Mammary epithelial cell (primary cell): ENCODE data around the gene EXOC3.

ENCODE experiments used
- EZH2 ChIP-seq: IDR thresholded peaks from 2 replicates; pipeline ENCODE4 v1.6.1; 2012; ENCODE audit warnings: low read length, inconsistent platforms, borderline replicate concordance
- TF ChIP-seq, protein P1 (sequence below), 2 donors: IDR thresholded peaks in 1 of 2; conservative IDR thresholded peaks in 1 of 2; 2 replicates each; pipeline ENCODE4 v1.5.1; 2011 to 2012; ENCODE audit warnings: inconsistent platforms in 2 of 2, low read length in 2 of 2, mild to moderate bottlenecking in 2 of 2, control low read depth in 1 of 2, low read depth in 1 of 2; ENCODE audit not compliant: insufficient read depth in 1 of 2; ENCODE audit errors: extremely low read depth in 1 of 2

DNA sequence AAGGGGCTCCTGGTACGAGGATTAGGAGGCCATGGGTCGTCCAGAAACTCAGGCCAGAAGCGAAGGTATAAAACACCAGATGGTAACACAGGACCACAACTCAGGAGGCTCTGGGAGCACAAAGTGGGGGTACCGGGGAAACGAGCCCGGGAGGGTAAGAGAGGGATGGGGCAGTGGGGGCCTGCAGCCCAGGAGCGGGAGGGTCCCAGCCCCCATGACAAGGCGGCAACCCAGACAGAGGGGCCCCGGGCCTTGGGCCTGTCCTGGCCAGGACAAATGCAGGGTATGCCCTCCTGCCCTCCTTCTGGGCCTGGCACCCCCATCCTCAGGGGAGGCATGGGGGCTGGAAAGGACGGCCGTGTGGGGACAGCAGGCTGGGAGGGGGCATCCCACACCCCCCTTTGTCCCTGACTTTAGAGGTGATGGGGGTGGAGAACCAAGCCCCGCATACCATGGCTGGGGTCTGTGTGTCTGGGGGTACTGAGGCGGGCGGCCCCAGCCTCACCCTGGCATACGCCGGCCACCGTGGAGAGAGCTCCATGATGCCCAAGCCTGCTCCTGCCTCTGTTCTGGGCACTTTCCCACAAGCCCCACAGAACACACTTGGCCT lies 47.0 kb upstream of the EXOC3 start:
- TF ChIP-seq, protein P1, sequence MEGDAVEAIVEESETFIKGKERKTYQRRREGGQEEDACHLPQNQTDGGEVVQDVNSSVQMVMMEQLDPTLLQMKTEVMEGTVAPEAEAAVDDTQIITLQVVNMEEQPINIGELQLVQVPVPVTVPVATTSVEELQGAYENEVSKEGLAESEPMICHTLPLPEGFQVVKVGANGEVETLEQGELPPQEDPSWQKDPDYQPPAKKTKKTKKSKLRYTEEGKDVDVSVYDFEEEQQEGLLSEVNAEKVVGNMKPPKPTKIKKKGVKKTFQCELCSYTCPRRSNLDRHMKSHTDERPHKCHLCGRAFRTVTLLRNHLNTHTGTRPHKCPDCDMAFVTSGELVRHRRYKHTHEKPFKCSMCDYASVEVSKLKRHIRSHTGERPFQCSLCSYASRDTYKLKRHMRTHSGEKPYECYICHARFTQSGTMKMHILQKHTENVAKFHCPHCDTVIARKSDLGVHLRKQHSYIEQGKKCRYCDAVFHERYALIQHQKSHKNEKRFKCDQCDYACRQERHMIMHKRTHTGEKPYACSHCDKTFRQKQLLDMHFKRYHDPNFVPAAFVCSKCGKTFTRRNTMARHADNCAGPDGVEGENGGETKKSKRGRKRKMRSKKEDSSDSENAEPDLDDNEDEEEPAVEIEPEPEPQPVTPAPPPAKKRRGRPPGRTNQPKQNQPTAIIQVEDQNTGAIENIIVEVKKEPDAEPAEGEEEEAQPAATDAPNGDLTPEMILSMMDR (conservative IDR thresholded peaks at IDR 0.05 in 1 of 2, IDR thresholded peaks at IDR 0.05 in 1 of 2; ENCODE audit: extremely low read depth in 1 of 2, insufficient read depth in 1 of 2, low read depth in 1 of 2, low read length in 2 of 2): no peak
- no peak for TF ChIP-seq EZH2
